AG10803 (cell line): Measurements from ENCODE around the gene GRPEL2.
"Not testable (repeated sequence)": the region's sequence is repeated elsewhere in the genome, so short reads cannot be mapped to it uniquely, and the experiment has no call there.

Experiments
- DNase-seq: peaks from one replicate; pipeline ENCODE4 v3.0.0; 2010; ENCODE audit warnings: low read depth
- H3K4me3 ChIP-seq: 2 replicates; pipeline ENCODE4 v1.5.1; 2011; ENCODE audit warnings: mild to moderate bottlenecking, low read length, control low read depth
- TF ChIP-seq, protein P1 (sequence below): conservative IDR thresholded peaks from 2 replicates; pipeline ENCODE4 v1.5.1; 2011; ENCODE audit warnings: mild to moderate bottlenecking, low read length, control low read depth, inconsistent platforms

GRPEL2 gene

DNA sequence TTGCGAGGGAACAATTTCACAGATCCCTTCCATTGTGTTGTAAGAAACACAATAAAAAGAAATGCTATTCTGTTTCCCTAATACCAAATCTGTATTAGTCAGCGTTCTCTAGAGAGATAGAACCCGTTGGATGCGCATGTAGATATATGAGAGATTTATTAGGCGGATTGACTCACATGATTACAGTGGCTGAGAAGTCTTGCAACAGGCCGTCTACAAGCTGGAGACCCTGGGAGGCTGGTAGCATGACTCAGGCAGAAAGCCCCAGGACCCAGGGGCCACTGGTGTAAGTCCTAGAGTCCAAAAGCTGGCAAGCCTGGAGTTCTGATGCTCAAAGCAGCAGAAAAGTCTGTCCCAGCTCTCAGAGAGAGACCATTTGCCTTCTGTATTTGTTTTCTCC, 52.2 kb downstream of the GRPEL2 start:
- no peak overlapping the region for H3K4me3 ChIP-seq
- DNase-seq: peak; percentile 98
- TF ChIP-seq, protein P1, sequence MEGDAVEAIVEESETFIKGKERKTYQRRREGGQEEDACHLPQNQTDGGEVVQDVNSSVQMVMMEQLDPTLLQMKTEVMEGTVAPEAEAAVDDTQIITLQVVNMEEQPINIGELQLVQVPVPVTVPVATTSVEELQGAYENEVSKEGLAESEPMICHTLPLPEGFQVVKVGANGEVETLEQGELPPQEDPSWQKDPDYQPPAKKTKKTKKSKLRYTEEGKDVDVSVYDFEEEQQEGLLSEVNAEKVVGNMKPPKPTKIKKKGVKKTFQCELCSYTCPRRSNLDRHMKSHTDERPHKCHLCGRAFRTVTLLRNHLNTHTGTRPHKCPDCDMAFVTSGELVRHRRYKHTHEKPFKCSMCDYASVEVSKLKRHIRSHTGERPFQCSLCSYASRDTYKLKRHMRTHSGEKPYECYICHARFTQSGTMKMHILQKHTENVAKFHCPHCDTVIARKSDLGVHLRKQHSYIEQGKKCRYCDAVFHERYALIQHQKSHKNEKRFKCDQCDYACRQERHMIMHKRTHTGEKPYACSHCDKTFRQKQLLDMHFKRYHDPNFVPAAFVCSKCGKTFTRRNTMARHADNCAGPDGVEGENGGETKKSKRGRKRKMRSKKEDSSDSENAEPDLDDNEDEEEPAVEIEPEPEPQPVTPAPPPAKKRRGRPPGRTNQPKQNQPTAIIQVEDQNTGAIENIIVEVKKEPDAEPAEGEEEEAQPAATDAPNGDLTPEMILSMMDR: no peak

DNA sequence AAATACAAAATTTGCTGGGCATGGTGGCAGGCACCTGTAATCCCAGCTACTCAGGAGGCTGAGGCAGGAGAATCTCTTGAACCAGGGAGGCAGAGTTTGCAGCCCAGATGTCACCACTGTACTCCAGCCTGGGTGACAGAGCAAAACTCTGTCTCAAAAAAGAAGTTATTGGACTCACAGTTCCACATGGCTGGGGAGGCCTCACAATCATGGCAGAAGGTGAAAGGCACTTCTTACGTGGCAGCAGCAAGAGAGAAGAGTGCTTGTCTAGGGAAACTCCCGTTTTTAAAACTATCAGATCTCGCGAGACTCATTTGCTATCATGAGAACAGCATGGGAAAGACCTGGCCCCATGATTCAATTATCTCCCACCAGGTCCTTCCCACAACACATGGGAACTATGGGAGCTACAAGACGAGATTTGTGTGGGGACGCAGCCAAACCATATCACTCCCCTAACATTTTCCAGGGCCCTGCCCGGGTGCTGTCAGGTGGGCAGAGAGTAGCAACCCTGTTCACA, 53.5 kb downstream of the GRPEL2 start:
- not testable (repeated sequence) for H3K4me3 ChIP-seq, DNase-seq

DNA sequence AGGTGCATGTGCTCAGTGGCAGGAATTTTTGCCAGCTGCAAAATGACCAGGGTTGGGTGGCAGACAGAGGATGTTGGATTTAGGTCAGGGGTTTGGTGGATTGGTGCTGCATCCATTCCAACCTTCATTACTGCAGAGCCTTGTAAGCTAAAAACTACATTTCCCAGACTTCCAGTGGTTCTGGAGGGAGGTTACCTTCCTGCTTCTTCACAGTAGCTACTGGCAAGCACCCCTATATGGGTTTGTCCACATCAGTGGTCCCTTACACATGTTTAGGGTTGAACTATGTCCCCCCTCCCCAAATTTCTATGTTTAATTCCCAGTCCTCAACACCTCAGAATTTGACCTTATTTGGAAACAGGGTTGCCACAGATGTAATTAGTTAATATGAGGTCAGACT, 54.5 kb downstream of the GRPEL2 start:
- H3K4me3 ChIP-seq: no peak overlapping the region
- TF ChIP-seq, protein P1: no peak
- DNase-seq: peak; percentile 18

DNA sequence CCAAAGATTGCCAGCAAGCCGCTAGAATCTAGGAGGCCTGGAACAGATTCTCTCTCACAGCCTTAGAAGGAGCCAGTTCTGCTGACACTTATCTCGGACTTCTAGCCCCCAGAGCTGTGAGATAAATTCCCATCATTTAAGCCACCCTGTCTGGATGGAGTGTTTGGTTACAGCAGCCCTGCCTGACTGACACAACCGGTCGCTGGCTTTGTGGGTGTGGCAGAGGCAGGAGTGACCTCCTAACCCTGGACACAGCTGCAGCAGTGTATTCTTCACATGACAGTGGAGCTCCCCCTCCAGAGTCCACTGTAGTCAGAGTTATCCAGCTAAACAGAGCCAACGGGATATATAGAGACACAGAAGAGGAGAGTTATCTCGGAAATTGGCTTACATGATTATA, 55.0 kb downstream of the GRPEL2 start:
- TF ChIP-seq, protein P1: no peak
- no peak overlapping the region for H3K4me3 ChIP-seq
- no peak for DNase-seq

DNA sequence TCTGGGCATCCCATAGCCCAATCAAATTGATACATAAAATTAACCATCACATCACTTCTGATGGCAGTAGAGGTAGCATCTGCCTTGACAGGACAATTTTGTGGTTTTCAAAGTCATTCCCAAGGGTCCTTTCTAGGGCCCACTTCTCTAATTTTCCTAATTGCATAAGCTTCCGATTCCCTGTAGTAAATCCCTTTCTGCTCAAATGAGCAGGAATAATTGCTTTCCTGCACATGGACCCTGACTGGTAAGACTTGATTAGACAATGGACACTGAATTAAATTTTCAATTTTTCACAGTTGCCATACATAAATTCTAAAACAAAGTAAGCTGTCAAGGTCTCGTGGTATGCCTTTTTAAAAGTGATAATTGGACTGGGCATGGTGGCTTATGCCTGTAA, 55.8 kb downstream of the GRPEL2 start:
- TF ChIP-seq, protein P1: no peak
- no peak for DNase-seq
- no peak overlapping the region for H3K4me3 ChIP-seq

DNA sequence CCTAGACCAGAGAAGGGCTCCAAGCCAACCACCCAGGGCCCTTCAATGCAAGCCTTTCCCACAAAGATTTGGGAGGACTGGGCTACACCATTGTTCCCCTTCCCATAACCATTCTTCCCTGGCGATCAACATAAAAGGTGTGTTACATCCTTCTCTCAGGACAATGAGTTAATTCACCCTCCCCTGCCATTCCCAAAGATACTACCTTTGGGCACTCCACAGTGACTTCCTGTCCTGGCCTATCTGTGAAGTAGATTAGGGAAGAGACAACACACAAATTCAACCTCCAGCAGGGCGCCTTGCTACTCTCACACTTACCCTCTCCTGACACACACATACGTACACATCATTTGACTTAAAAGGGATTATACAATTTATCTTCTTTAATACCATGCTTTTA, 57.0 kb downstream of the GRPEL2 start:
- DNase-seq: no peak
- H3K4me3 ChIP-seq: no peak overlapping the region
- TF ChIP-seq, protein P1: no peak
